Mesenchymal stem cell (in vitro differentiated cells and primary cell): ENCODE results near the gene RAB37.

Experiments used
- DNase-seq: peaks from one replicate; pipeline ENCODE4 v3.0.0-alpha.2; 2013
- H2AFZ ChIP-seq: one replicate; pipeline ENCODE4 v1.6.1; 2013; ENCODE audit warnings: low read depth, mild to moderate bottlenecking, control low read depth, inconsistent platforms, low read length, moderate library complexity
- H2AK5ac ChIP-seq: 2 replicates; pipeline ENCODE4 v1.6.1; 2013; ENCODE audit warnings: low read length, moderate library complexity, mild to moderate bottlenecking, inconsistent platforms; ENCODE audit not compliant: severe bottlenecking
- H2BK120ac ChIP-seq: one replicate; pipeline ENCODE4 v1.6.1; 2013; ENCODE audit warnings: low read depth, mild to moderate bottlenecking, inconsistent platforms, low read length, moderate library complexity
- H2BK12ac ChIP-seq, 2 experiments: one replicate each; pipeline ENCODE4 v1.6.1; 2013; ENCODE audit warnings: inconsistent platforms in 2 of 2, low read length in 2 of 2, mild to moderate bottlenecking in 2 of 2, moderate library complexity in 2 of 2, control low read depth in 1 of 2
- H2BK15ac ChIP-seq: one replicate; pipeline ENCODE4 v1.6.1; 2013; ENCODE audit warnings: mild to moderate bottlenecking, low read depth, inconsistent platforms; ENCODE audit not compliant: poor library complexity, severe bottlenecking
- H2BK5ac ChIP-seq: 2 replicates; pipeline ENCODE4 v1.6.1; 2013; ENCODE audit warnings: low read depth, mild to moderate bottlenecking, low read length, control low read depth, inconsistent platforms; ENCODE audit not compliant: poor library complexity, severe bottlenecking
- H3K14ac ChIP-seq, 2 experiments: one replicate each; pipeline ENCODE4 v1.6.1; 2013; ENCODE audit warnings: inconsistent platforms in 2 of 2, low read length in 2 of 2, control low read depth in 1 of 2, mild to moderate bottlenecking in 1 of 2, moderate library complexity in 1 of 2
- H3K18ac ChIP-seq, 2 experiments: one replicate each; pipeline ENCODE4 v1.6.1; 2013; ENCODE audit warnings: inconsistent platforms in 2 of 2, low read length in 2 of 2, control low read depth in 1 of 2, low read depth in 1 of 2, mild to moderate bottlenecking in 1 of 2
- H3K23ac ChIP-seq, 2 experiments: one replicate each; pipeline ENCODE4 v1.6.1; 2013; ENCODE audit warnings: inconsistent platforms in 2 of 2, low read length in 2 of 2, mild to moderate bottlenecking in 2 of 2, moderate library complexity in 2 of 2, control low read depth in 1 of 2
- H3K27ac ChIP-seq: 2 replicates; pipeline ENCODE4 v1.5.1; 2013; ENCODE audit warnings: mild to moderate bottlenecking, moderate library complexity, low read length, control low read depth, inconsistent platforms; ENCODE audit not compliant: poor library complexity, severe bottlenecking
- H3K27me3 ChIP-seq, 2 experiments: 2 replicates each; pipeline versions ENCODE4 v1.6.1 to v1.7.0; 2013; ENCODE audit warnings: low read length in 2 of 2, mild to moderate bottlenecking in 2 of 2, moderate library complexity in 2 of 2, control low read depth in 1 of 2, inconsistent platforms in 1 of 2; ENCODE audit not compliant: control insufficient read depth in 1 of 2, insufficient read depth in 1 of 2
- H3K36me3 ChIP-seq, 2 experiments: 2 replicates each; pipeline versions ENCODE4 v1.6.1 to v1.7.0; 2013; ENCODE audit warnings: low read length in 2 of 2, control low read depth in 1 of 2, inconsistent platforms in 1 of 2, low read depth in 1 of 2, mild to moderate bottlenecking in 1 of 2; ENCODE audit not compliant: insufficient read depth in 2 of 2, control insufficient read depth in 1 of 2
- H3K4ac ChIP-seq, 2 experiments: one replicate each; pipeline ENCODE4 v1.6.1; 2013; ENCODE audit warnings: inconsistent platforms in 2 of 2, low read length in 2 of 2, mild to moderate bottlenecking in 2 of 2, moderate library complexity in 2 of 2, control low read depth in 1 of 2, low read depth in 1 of 2
- H3K4me1 ChIP-seq: 2 replicates; pipeline ENCODE4 v1.6.1; 2013; ENCODE audit warnings: low read depth, low read length, control low read depth; ENCODE audit not compliant: control insufficient read depth, insufficient read depth
- H3K4me2 ChIP-seq: 2 replicates; pipeline ENCODE4 v1.6.1; 2013; ENCODE audit warnings: low read length, mild to moderate bottlenecking, inconsistent platforms; ENCODE audit not compliant: poor library complexity, severe bottlenecking
- H3K4me3 ChIP-seq, 2 experiments: 2 replicates each; pipeline versions ENCODE4 v1.5.1 to v1.7.0; 2013; ENCODE audit warnings: low read length in 2 of 2, mild to moderate bottlenecking in 2 of 2, control low read depth in 1 of 2, low read depth in 1 of 2; ENCODE audit not compliant: insufficient read depth in 1 of 2
- H3K79me1 ChIP-seq: replicated peaks from 2 replicates; pipeline ENCODE4 v1.6.1; 2013; ENCODE audit warnings: mild to moderate bottlenecking, control low read depth, low read length, inconsistent platforms; ENCODE audit not compliant: poor library complexity, severe bottlenecking
- H3K9ac ChIP-seq: 2 replicates; pipeline ENCODE4 v1.7.0; 2013; ENCODE audit warnings: mild to moderate bottlenecking, low read length, moderate library complexity
- H3K9me3 ChIP-seq: 2 replicates; pipeline ENCODE4 v1.7.0; 2013; ENCODE audit warnings: mild to moderate bottlenecking, low read length; ENCODE audit not compliant: control insufficient read depth
- H4K8ac ChIP-seq: one replicate; pipeline ENCODE4 v1.6.1; 2013; ENCODE audit warnings: inconsistent platforms, mild to moderate bottlenecking, low read length, moderate library complexity
- H4K91ac ChIP-seq: one replicate; pipeline ENCODE4 v1.6.1; 2013; ENCODE audit warnings: mild to moderate bottlenecking, low read length, inconsistent platforms
- WGBS: methylation state at CpG from one replicate; pipeline ENCODE4 v1.1.7; 2013; ENCODE audit warnings: mixed read lengths; 5-methylcytosine and 5-hydroxymethylcytosine counted together

The RAB37 gene

DNA sequence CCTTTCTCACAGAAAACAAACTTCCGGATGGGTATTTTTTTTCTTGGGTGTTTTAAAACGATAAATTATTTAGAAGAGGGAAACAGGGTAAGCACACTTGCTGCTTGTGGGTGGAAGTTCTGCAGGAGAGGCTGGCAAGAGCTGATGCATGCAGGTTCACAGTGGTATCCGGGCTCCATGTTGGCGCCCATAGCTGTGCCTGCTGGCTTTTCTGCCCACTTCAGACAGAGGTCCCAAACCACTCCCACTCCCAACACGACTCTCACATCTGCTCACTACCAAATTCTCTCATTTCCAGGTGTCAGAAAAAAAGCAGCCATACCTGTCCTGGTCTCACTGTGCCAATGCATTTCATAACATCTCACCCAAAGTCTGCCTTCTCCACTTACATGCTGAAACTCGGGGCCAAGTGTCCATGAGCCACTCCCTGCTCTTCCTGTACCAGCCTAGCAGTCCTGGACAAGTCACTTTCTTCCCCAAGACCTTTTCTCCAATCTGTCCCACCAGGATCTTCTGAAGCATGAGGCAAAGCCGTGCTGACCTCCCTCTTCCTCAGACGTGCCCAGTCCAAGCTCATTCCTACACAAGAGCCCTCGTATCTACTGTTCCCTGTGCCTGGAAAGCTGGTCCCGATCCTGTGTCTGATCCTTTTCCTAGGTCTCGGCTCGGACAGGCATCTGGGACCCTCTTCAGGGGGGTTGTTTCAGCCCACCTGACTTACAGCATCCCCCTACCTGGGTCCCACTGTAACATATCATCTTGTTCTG is 25.8 kb upstream of the RAB37 start:
- Histone ChIP-seq H4K91ac (no peak overlapping the region), H3K79me1 (no peaks in the 10 kb centered on the region), H2BK12ac (no peak overlapping the region), H3K36me3 (no peaks in the 10 kb centered on the region), H3K9me3 (no peaks in the 10 kb centered on the region), H2BK15ac (no peak overlapping the region), H2BK120ac (no peak overlapping the region), H3K9ac (no peak overlapping the region), H3K23ac (no peak overlapping the region), H2BK5ac (no peak overlapping the region), H4K8ac (no peak overlapping the region), H3K4ac (no peak overlapping the region), H3K4me2 (no peak overlapping the region), H3K4me3 (no peak overlapping the region), H3K18ac (no peak overlapping the region), H3K14ac (no peak overlapping the region), H2AK5ac (no peak overlapping the region), H3K27me3 (peaks cover 31 to 44% of the 10 kb centered on the region in 2 experiments), H2AFZ (no peak overlapping the region), H3K27ac (no peak overlapping the region), H3K4me1 (no peaks in the 10 kb centered on the region)
- 64% methylated on average over 12 of the region's 12 CpGs for WGBS
- no peak for DNase-seq

DNA sequence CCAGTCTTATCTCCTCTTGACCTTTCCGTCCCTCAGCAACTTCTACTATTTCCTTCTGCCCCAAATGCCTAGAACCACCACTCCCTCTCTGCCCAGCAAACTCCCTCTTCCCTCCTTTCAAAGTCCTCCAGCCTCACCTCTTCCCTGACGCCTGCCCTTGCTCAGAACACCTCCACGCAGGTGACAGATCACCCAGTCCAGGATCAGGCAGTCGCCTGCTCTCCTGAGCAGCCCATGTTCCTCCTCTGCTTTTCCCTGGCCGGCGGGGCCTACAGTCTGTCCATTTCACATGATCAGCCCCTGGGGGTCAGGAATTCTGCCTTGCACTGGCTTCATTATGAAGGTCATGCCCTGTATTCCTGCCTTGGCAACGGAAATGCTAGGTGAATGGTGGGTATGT is 24.8 kb upstream of the RAB37 start:
- Histone ChIP-seq H3K9me3 (no peaks in the 10 kb centered on the region), H3K79me1 (no peaks in the 10 kb centered on the region), H3K27ac (no peak overlapping the region), H3K14ac (no peak overlapping the region), H2BK12ac (no peak overlapping the region), H4K91ac (no peak overlapping the region), H2AK5ac (no peak overlapping the region), H3K36me3 (no peaks in the 10 kb centered on the region), H2BK5ac (no peak overlapping the region), H3K18ac (no peak overlapping the region), H3K4me2 (no peak overlapping the region), H3K27me3 (peaks cover 29 to 49% of the 10 kb centered on the region in 2 experiments), H3K9ac (no peak overlapping the region), H2BK15ac (no peak overlapping the region), H3K4ac (no peak overlapping the region), H3K4me3 (no peak overlapping the region), H3K4me1 (no peaks in the 10 kb centered on the region), H2BK120ac (no peak overlapping the region), H2AFZ (no peak overlapping the region), H3K23ac (no peak overlapping the region), H4K8ac (no peak overlapping the region)
- 76% methylated on average over 6 of the region's 7 CpGs for WGBS
- DNase-seq = no peak

GRCh38 chr17:74712756-74713155 is 24.3 kb upstream of the RAB37 start, which contains the start of gene CD300LF:
TSS of gene CD300LF (minus strand) at chr17:74712923. CDS start at chr17:74712866, 57 bp downstream.
- Histone ChIP-seq H2AFZ (no peak within 1 kb of the TSS), H3K4ac (no peak within 1 kb of the TSS), H2BK120ac (no peak within 1 kb of the TSS), H2BK15ac (no peak within 1 kb of the TSS), H3K9ac (no peak within 1 kb of the TSS), H3K18ac (no peak within 1 kb of the TSS), H3K79me1 (no peaks in the 10 kb centered on the region), H2AK5ac (no peak within 1 kb of the TSS), H2BK12ac (no peak within 1 kb of the TSS), H3K27ac (no peak within 1 kb of the TSS), H3K4me1 (no peaks in the 10 kb centered on the region), H3K14ac (no peak within 1 kb of the TSS), H4K8ac (no peak within 1 kb of the TSS), H4K91ac (no peak within 1 kb of the TSS), H2BK5ac (no peak within 1 kb of the TSS), H3K4me2 (no peak within 1 kb of the TSS), H3K9me3 (no peaks in the 10 kb centered on the region), H3K36me3 (no peaks in the 10 kb centered on the region), H3K23ac (no peak within 1 kb of the TSS), H3K27me3 (peaks cover 30 to 52% of the 10 kb centered on the region in 2 experiments), H3K4me3 (no peak within 1 kb of the TSS)
- WGBS = 92% methylated on average over 5 of the region's 8 CpGs
- no peak for DNase-seq

GRCh38 chr17:74713171-74713755 is 23.8 kb upstream of the RAB37 start:
- Histone ChIP-seq H2BK12ac (no peak overlapping the region), H3K23ac (no peak overlapping the region), H3K27ac (no peak overlapping the region), H3K27me3 (peaks cover 30 to 56% of the 10 kb centered on the region in 2 experiments), H2AFZ (no peak overlapping the region), H3K79me1 (no peaks in the 10 kb centered on the region), H2BK5ac (no peak overlapping the region), H3K9me3 (no peaks in the 10 kb centered on the region), H3K36me3 (no peaks in the 10 kb centered on the region), H2AK5ac (no peak overlapping the region), H3K4ac (no peak overlapping the region), H3K4me1 (no peaks in the 10 kb centered on the region), H3K4me2 (no peak overlapping the region), H3K14ac (no peak overlapping the region), H2BK15ac (no peak overlapping the region), H3K9ac (no peak overlapping the region), H3K18ac (no peak overlapping the region), H4K91ac (no peak overlapping the region), H3K4me3 (no peak overlapping the region), H4K8ac (no peak overlapping the region), H2BK120ac (no peak overlapping the region)
- DNase-seq = no peak
- 70% methylated on average over 7 of the region's 12 CpGs for WGBS
